WERI-Rb-1 (cell line): ENCODE measurements around the gene CPSF3.

Source experiments
- DNase-seq: peaks from one replicate; pipeline ENCODE4 v3.0.0-alpha.2; 2020
- H3K27ac ChIP-seq: fragments of 250-450 bp; sonication (Bioruptor Pico); 2 replicates; pipeline ENCODE4 v1.5.1; 2020; ENCODE audit warnings: mild to moderate bottlenecking, moderate library complexity
- H3K27me3 ChIP-seq: fragments of 250-450 bp; sonication (Bioruptor Pico); 2 replicates; pipeline ENCODE4 v1.5.1; 2021; ENCODE audit warnings: mild to moderate bottlenecking, low read depth, moderate library complexity; ENCODE audit not compliant: insufficient read depth, severe bottlenecking
- H3K36me3 ChIP-seq: fragments of 250-450 bp; sonication (Bioruptor Pico); 2 replicates; pipeline ENCODE4 v1.5.1; 2020; ENCODE audit warnings: mild to moderate bottlenecking, moderate library complexity
- H3K4me3 ChIP-seq: 2 replicates; pipeline ENCODE4 v1.5.1; 2011; ENCODE audit warnings: low read depth, mild to moderate bottlenecking, control low read depth, low read length
- H3K9me3 ChIP-seq: fragments of 250-450 bp; sonication (Bioruptor Pico); 2 replicates; pipeline ENCODE4 v1.5.1; 2021; ENCODE audit warnings: mild to moderate bottlenecking, moderate library complexity; ENCODE audit not compliant: severe bottlenecking
- TF ChIP-seq, protein P1 (sequence below): IDR thresholded peaks from 2 replicates; pipeline ENCODE4 v1.5.1; 2011; ENCODE audit warnings: low read depth, mild to moderate bottlenecking, control low read depth, inconsistent platforms, low read length

CPSF3 gene

DNA sequence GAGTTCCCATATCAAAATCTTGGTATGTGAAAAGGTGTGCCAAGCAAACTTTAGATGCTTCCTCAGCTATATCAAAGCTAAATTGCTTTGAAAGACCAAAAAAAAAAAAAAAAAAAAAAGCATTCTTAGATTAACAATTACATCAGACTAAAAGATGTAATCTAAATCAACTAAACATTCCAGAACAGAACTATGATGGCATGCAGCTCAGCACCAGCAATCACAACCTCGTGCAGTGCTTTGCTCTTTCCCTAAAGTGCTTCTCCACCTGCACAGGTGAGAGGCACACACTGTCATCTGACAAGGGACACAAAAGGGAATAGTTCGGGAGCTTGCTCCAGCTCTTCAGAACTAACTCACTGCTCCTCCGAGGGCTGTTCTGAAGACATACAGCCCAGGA lies 94.7 kb downstream of the CPSF3 start:
- Histone ChIP-seq H3K27me3 (no peaks in the 10 kb centered on the region), H3K4me3 (no peak overlapping the region), H3K36me3 (peaks cover 67% of the 10 kb centered on the region), H3K9me3 (no peaks in the 10 kb centered on the region), H3K27ac (no peak overlapping the region)
- DNase-seq: no peak
- TF ChIP-seq, protein P1, sequence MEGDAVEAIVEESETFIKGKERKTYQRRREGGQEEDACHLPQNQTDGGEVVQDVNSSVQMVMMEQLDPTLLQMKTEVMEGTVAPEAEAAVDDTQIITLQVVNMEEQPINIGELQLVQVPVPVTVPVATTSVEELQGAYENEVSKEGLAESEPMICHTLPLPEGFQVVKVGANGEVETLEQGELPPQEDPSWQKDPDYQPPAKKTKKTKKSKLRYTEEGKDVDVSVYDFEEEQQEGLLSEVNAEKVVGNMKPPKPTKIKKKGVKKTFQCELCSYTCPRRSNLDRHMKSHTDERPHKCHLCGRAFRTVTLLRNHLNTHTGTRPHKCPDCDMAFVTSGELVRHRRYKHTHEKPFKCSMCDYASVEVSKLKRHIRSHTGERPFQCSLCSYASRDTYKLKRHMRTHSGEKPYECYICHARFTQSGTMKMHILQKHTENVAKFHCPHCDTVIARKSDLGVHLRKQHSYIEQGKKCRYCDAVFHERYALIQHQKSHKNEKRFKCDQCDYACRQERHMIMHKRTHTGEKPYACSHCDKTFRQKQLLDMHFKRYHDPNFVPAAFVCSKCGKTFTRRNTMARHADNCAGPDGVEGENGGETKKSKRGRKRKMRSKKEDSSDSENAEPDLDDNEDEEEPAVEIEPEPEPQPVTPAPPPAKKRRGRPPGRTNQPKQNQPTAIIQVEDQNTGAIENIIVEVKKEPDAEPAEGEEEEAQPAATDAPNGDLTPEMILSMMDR: no peak

DNA sequence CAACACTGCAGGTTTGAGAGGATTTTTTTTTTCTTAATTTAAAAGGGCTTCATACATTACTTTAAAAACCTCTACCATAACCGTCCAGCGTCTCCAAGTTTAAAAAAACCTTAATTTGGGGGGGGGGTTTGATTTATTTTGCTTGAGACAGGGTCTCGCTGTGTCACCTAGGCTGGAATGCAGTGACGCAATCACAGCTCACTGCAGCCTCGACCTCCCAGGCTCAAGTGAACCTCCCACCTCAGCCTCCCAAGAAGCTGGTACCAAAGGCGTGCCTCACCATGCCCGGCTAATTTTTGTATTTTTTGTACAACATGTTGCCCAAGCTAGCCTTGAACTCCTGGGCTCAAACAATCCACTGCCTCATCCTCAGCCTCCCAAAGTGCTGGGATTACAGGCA lies 95.3 kb downstream of the CPSF3 start:
- Histone ChIP-seq H3K36me3 (peaks cover 61% of the 10 kb centered on the region), H3K27me3 (no peaks in the 10 kb centered on the region), H3K27ac (no peak overlapping the region), H3K9me3 (no peaks in the 10 kb centered on the region), H3K4me3 (no peak overlapping the region)
- no peak for DNase-seq
- TF ChIP-seq, protein P1: no peak

GRCh38 chr2:9519250-9519649 lies 95.8 kb downstream of the CPSF3 start:
- DNase-seq: no peak
- peaks cover 61% of the 10 kb centered on the region for H3K36me3 ChIP-seq
- no peak overlapping the region for H3K27ac ChIP-seq

More at GRCh38 chr2:9519250-9519649, 95.8 kb downstream of the CPSF3 start:
- H3K9me3 ChIP-seq: no peaks in the 10 kb centered on the region
- H3K4me3 ChIP-seq: no peak overlapping the region
- TF ChIP-seq, protein P1: no peak
- no peaks in the 10 kb centered on the region for H3K27me3 ChIP-seq
